CD4-positive, alpha-beta T cell (primary cell): ENCODE data around the gene CNPY3. TPM values are rescaled to one million over a fixed set of nuclear protein-coding genes. Genes with fewer than 3 reads are reported as not detected.
A peak's percentile ranks its signal among the peaks of the same experiment; 100 is the strongest.

ENCODE experiments used
- ATAC-seq: fragments of 200-7000 bp; cut with Tn5 transposase; one replicate; pipeline ENCODE4 v1.10.0; 2022; ENCODE audit warnings: mild to moderate bottlenecking; ENCODE audit not compliant: poor library complexity
- CTCF ChIA-PET: fragments of 350-600 bp; sonication (Branson Sonifier 250); formaldehyde crosslinking; loops from one replicate; lab custom pipeline; 2021; ENCODE audit warnings: antibody characterized with exemption, inconsistent platforms; lab: Charles Lee
- POLR2A ChIA-PET: fragments of 350-600 bp; sonication (Branson Sonifier 250); formaldehyde crosslinking; loops from one replicate; lab custom pipeline; 2021; ENCODE audit warnings: antibody characterized with exemption, inconsistent platforms; lab: Charles Lee
- DNase-seq, 14 experiments: peaks; one replicate each; pipeline ENCODE4 v3.0.0-alpha.2; 2013 to 2020; ENCODE audit warnings: mixed read lengths in 2 of 14
- H3K27ac ChIP-seq, 2 donors: one replicate each; pipeline versions ENCODE4 v1.5.1 to v1.7.0; 2013; ENCODE audit warnings: low read length in 2 of 2, low read depth in 1 of 2, mild to moderate bottlenecking in 1 of 2
- H3K27me3 ChIP-seq, 2 experiments: 1 replicate in 1 of 2; 2 replicates in 1 of 2; pipeline versions ENCODE4 v1.6.1 to v1.7.0; 2013; ENCODE audit warnings: low read length in 2 of 2, control low read depth in 1 of 2, mild to moderate bottlenecking in 1 of 2, moderate library complexity in 1 of 2; ENCODE audit not compliant: insufficient read depth in 2 of 2, control insufficient read depth in 1 of 2
- H3K36me3 ChIP-seq: one replicate; pipeline ENCODE4 v1.6.1; 2013; ENCODE audit warnings: low read length, control low read depth; ENCODE audit not compliant: insufficient read depth
- H3K4me1 ChIP-seq: one replicate; pipeline ENCODE4 v1.6.1; 2013; ENCODE audit warnings: low read length, control low read depth; ENCODE audit not compliant: insufficient read depth
- H3K4me3 ChIP-seq: one replicate; pipeline ENCODE4 v1.5.1; 2013; ENCODE audit warnings: mild to moderate bottlenecking, low read length, moderate library complexity
- H3K9me3 ChIP-seq, 2 experiments: 1 replicate in 1 of 2; 2 replicates in 1 of 2; pipeline versions ENCODE4 v1.6.1 to v1.7.0; 2013; ENCODE audit warnings: low read length in 2 of 2, mild to moderate bottlenecking in 2 of 2, control low read depth in 1 of 2, moderate library complexity in 1 of 2; ENCODE audit not compliant: control insufficient read depth in 1 of 2, insufficient read depth in 1 of 2
- H3K27ac Mint-ChIP-seq: one replicate; pipeline ENCODE4 v1.8.0; 2020; ENCODE audit warnings: mixed read lengths
- H3K27me3 Mint-ChIP-seq: one replicate; pipeline ENCODE4 v1.8.0; 2021; ENCODE audit warnings: mixed read lengths
- H3K36me3 Mint-ChIP-seq: one replicate; pipeline ENCODE4 v1.8.0; 2021; ENCODE audit warnings: low read depth, mixed read lengths
- H3K4me1 Mint-ChIP-seq: one replicate; pipeline ENCODE4 v1.8.0; 2021; ENCODE audit warnings: low read depth, mixed read lengths
- H3K4me3 Mint-ChIP-seq: one replicate; pipeline ENCODE4 v1.8.0; 2020; ENCODE audit warnings: mild to moderate bottlenecking, mixed read lengths
- H3K9me3 Mint-ChIP-seq: one replicate; pipeline ENCODE4 v1.8.0; 2020; ENCODE audit warnings: mixed read lengths
- CTCF ChIP-seq: fragments of 200-600 bp; IDR thresholded peaks from one replicate; pipeline ENCODE4 v1.8.0; 2022; ENCODE audit warnings: antibody characterized with exemption, mild to moderate bottlenecking
- intact Hi-C, 2 experiments: fragments of 100-400 bp; cut with DNase I in 1 of 2; cut with micrococcal nuclease in 1 of 2; formaldehyde crosslinking; loops; one replicate each; pipeline versions ENCODE4 v1.15.1 to v1.9.0; 2023 to 2025; cut with DNase I, micrococcal nuclease
- total RNA-seq, 174 experiments: library from RNA in 2 of 174; stranded (reverse) in 2 of 174; gene quantifications; one replicate each; pipeline ENCODE4 v1.2.3 and lab custom pipeline; 2021 to 2026

Gene CNPY3
- total RNA-seq, 2 experiments from 2014 or later, result 41.2 to 43.8 TPM

- no peaks in the 10 kb centered on the region for H3K9me3 ChIP-seq
- H3K4me3 ChIP-seq, result no peak overlapping the region
- intact Hi-C loops, result loop anchor here (5.0 to 10.0 kb wide), 3 partner anchors 169 to 1111 kb away; partner anchors contain the start of genes PRICKLE4 (in 1 of the 2), TOMM6 (in 1 of the 2) and UBR2 (in 1 of the 2)
- no peak for TF ChIP-seq CTCF
- no peak overlapping the region for H3K27ac Mint-ChIP-seq
- no peak overlapping the region for H3K27ac ChIP-seq
- no peaks in the 10 kb centered on the region for H3K9me3 Mint-ChIP-seq
- ATAC-seq (no peak), DNase-seq (no peak)
- H3K4me3 Mint-ChIP-seq, result no peak overlapping the region
- H3K36me3 ChIP-seq, result no peaks in the 10 kb centered on the region
- POLR2A ChIA-PET, result interaction anchor here (1.6 kb wide), 1 partner anchor 235 kb away, joined by 3 read pairs; no protein-coding TSS in a partner anchor
- peaks cover 5% of the 10 kb centered on the region for H3K4me1 ChIP-seq
- H3K27me3 ChIP-seq, result no peaks in the 10 kb centered on the region
- H3K36me3 Mint-ChIP-seq, result no peaks in the 10 kb centered on the region
- CTCF ChIA-PET, result interaction anchor here (1.6 kb wide), 1 partner anchor 235 kb away, joined by 4 read pairs; no protein-coding TSS in a partner anchor
- H3K27me3 Mint-ChIP-seq, result no peaks in the 10 kb centered on the region
- peaks cover 6% of the 10 kb centered on the region for H3K4me1 Mint-ChIP-seq
Observed at GRCh38 chr6:42896178-42896719, 33.0 kb upstream of the CNPY3 start.

GRCh38 chr6:42898891-42899361, 30.4 kb upstream of the CNPY3 start:
- TF ChIP-seq CTCF, result peak; percentile 90
- no peaks in the 10 kb centered on the region for H3K27me3 Mint-ChIP-seq

GRCh38 chr6:42899871-42900270, 29.4 kb upstream of the CNPY3 start:
- ChIA-PET POLR2A (no interaction called here), CTCF (interaction anchor here (1.2 to 2.3 kb wide), 2 partner anchors 20 to 238 kb away, joined by 3 to 10 read pairs; partner anchors contain the start of gene RPL7L1)
- Mint-ChIP-seq H3K27ac (no peak overlapping the region), H3K9me3 (no peaks in the 10 kb centered on the region), H3K36me3 (no peaks in the 10 kb centered on the region), H3K4me1 (peaks cover 11% of the 10 kb centered on the region), H3K4me3 (no peak overlapping the region), H3K27me3 (no peaks in the 10 kb centered on the region)
- TF ChIP-seq CTCF, result no peak
- Histone ChIP-seq H3K27ac (no peak overlapping the region), H3K4me1 (peaks cover 7% of the 10 kb centered on the region), H3K4me3 (no peak overlapping the region), H3K36me3 (no peaks in the 10 kb centered on the region), H3K27me3 (no peaks in the 10 kb centered on the region), H3K9me3 (no peaks in the 10 kb centered on the region)
- DNase-seq, result no peak
- intact Hi-C loops, result loop anchor here (1.0 to 10.0 kb wide), 9 partner anchors 112 to 1115 kb away; partner anchors contain the start of genes KLHDC3 (in 1 of the 2), MEA1 (in 1 of the 2), PRICKLE4 (in 1 of the 2) and TOMM6 (in 1 of the 2)
- no peak for ATAC-seq

More at GRCh38 chr6:42898891-42899361, 30.4 kb upstream of the CNPY3 start:
- Mint-ChIP-seq H3K4me1 (peaks cover 11% of the 10 kb centered on the region), H3K27ac (no peak overlapping the region), H3K4me3 (no peak overlapping the region), H3K36me3 (no peaks in the 10 kb centered on the region), H3K9me3 (no peaks in the 10 kb centered on the region)
- Histone ChIP-seq H3K4me3 (no peak overlapping the region), H3K36me3 (no peaks in the 10 kb centered on the region), H3K9me3 (no peaks in the 10 kb centered on the region), H3K4me1 (peaks cover 7% of the 10 kb centered on the region), H3K27ac (no peak overlapping the region), H3K27me3 (no peaks in the 10 kb centered on the region)
- ChIA-PET CTCF (interaction anchor here (0.6 to 1.2 kb wide), 4 partner anchors 19 to 1137 kb away, joined by 3 to 4 read pairs (median 4); partner anchors contain the start of gene RPL7L1), POLR2A (interaction anchor here (1.0 kb wide), 1 partner anchor 20 kb away, joined by 4 read pairs; the partner anchor contains the start of gene RPL7L1)
- DNase-seq (peak; percentile 47 to 85 (median 64)), ATAC-seq (peak; percentile 40)
- intact Hi-C loops, result loop anchor here (1.0 to 10.0 kb wide), 5 partner anchors 172 to 1114 kb away; partner anchors contain the start of genes PRICKLE4 (in 1 of the 2), TOMM6 (in 1 of the 2) and UBR2 (in 1 of the 2)
